ENCODE measurements around the gene DPEP1. TPM values are rescaled to one million over a fixed set of nuclear protein-coding genes. Genes with fewer than 3 reads are reported as not detected.

Gene DPEP1
- total RNA-seq, 1 donor from 2014 or later: 0.24 TPM

- Histone ChIP-seq H3K4me3 (no peak overlapping the region), H3K4me2 (no peak overlapping the region), H2AFZ (replicated peaks) (peak overlapping the region; percentile 70), H3K27ac (no peak overlapping the region), H3K79me2 (ENCODE audit: low read depth) (no peaks in the 10 kb centered on the region), H3F3A (ENCODE audit: low read depth) (peaks cover 21% of the 10 kb centered on the region), H3K36me3 (no peaks in the 10 kb centered on the region), H3K9ac (no peak overlapping the region), H3K27me3 (peaks cover 12% of the 10 kb centered on the region), H4K20me1 (ENCODE audit: low read depth) (no peaks in the 10 kb centered on the region), H3K9me3 (ENCODE audit: low read depth) (no peaks in the 10 kb centered on the region), H3K4me1 (peaks cover 18% of the 10 kb centered on the region)
- TF ChIP-seq, protein P1, sequence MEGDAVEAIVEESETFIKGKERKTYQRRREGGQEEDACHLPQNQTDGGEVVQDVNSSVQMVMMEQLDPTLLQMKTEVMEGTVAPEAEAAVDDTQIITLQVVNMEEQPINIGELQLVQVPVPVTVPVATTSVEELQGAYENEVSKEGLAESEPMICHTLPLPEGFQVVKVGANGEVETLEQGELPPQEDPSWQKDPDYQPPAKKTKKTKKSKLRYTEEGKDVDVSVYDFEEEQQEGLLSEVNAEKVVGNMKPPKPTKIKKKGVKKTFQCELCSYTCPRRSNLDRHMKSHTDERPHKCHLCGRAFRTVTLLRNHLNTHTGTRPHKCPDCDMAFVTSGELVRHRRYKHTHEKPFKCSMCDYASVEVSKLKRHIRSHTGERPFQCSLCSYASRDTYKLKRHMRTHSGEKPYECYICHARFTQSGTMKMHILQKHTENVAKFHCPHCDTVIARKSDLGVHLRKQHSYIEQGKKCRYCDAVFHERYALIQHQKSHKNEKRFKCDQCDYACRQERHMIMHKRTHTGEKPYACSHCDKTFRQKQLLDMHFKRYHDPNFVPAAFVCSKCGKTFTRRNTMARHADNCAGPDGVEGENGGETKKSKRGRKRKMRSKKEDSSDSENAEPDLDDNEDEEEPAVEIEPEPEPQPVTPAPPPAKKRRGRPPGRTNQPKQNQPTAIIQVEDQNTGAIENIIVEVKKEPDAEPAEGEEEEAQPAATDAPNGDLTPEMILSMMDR (IDR thresholded peaks at IDR 0.05): no peak
- TF ChIP-seq EZH2 (IDR thresholded peaks at IDR 0.05): no peak
- TF ChIP-seq EZH2phosphoT487 (IDR thresholded peaks at IDR 0.05): no peak
- Mint-ChIP-seq H3K4me1 (peaks cover 39% of the 10 kb centered on the region), H3K36me3 (no peaks in the 10 kb centered on the region), H3K9me3 (no peaks in the 10 kb centered on the region), H3K27me3 (ENCODE audit: insufficient read depth, low read depth) (peaks cover 8% of the 10 kb centered on the region), H3K4me3 (peak overlapping the region; percentile 22), H3K27ac (peak overlapping the region; percentile 82)
- no peak for DNase-seq (ENCODE audit: low spot score)
Observed at GRCh38 chr16:89623511-89624261, 10.2 kb downstream of the DPEP1 start.

- H3K4me3 ChIP-seq: no peak overlapping the region
- peak overlapping the region; percentile 77 for H2AFZ ChIP-seq (replicated peaks)
- peaks cover 18% of the 10 kb centered on the region for H3F3A ChIP-seq (ENCODE audit: low read depth)
- peaks cover 6% of the 10 kb centered on the region for H3K27me3 Mint-ChIP-seq (ENCODE audit: insufficient read depth, low read depth)
- peaks cover 36% of the 10 kb centered on the region for H3K4me1 Mint-ChIP-seq
- H4K20me1 ChIP-seq (ENCODE audit: low read depth): no peaks in the 10 kb centered on the region
- no peaks in the 10 kb centered on the region for H3K79me2 ChIP-seq (ENCODE audit: low read depth)
- no peak for DNase-seq (ENCODE audit: low spot score)
- no peak for TF ChIP-seq EZH2 (IDR thresholded peaks at IDR 0.05)
- TF ChIP-seq, protein P1 (IDR thresholded peaks at IDR 0.05): no peak
- no peak for TF ChIP-seq EZH2phosphoT487 (IDR thresholded peaks at IDR 0.05)
- H3K36me3 ChIP-seq: no peaks in the 10 kb centered on the region
- peak overlapping the region; percentile 11 for H3K4me2 ChIP-seq
- H3K27ac ChIP-seq: no peak overlapping the region
- no peak overlapping the region for H3K4me3 Mint-ChIP-seq
- no peaks in the 10 kb centered on the region for H3K36me3 Mint-ChIP-seq
- H3K9me3 ChIP-seq (ENCODE audit: low read depth): no peaks in the 10 kb centered on the region
- peaks cover 18% of the 10 kb centered on the region for H3K4me1 ChIP-seq
- H3K27me3 ChIP-seq: peaks cover 12% of the 10 kb centered on the region
- H3K9me3 Mint-ChIP-seq: no peaks in the 10 kb centered on the region
- H3K9ac ChIP-seq: no peak overlapping the region
- H3K27ac Mint-ChIP-seq: no peak overlapping the region
Observed at GRCh38 chr16:89624777-89625761, 11.6 kb downstream of the DPEP1 start.

DNA sequence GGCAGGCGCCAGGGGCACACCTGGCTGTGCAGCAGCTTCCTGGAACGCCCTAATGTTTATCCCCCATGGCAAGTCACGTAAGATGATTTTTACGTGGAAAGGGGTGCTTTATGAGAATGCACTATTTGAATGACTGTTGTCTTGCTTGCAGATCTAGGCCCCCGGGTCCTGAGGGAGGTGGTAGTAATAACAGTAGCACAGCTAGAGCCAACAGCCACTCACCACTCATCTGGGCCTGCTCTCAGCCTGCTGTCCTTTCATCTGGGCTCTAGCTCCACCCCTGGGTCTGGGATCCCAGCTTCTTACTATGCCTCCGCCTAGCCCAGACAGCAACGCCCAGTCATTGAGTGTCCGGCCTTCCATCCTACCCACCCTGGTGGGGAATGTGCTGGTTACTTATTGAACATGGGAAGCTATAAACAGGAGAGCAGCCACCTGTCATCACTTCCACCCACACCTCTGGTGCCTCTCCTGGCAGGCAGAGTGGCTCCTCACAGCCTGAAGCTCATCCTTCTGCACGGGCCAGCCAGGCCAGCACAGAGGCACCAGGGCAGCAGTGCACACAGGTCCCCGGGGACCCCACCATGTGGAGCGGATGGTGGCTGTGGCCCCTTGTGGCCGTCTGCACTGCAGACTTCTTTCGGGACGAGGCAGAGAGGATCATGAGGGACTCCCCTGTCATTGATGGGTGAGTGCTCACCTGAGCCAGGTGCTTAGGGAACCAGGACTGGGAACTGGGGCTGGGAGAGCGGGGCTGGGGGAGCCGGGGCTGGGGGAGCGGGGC is 16.6 kb downstream of the DPEP1 start:
- no peaks in the 10 kb centered on the region for H3K36me3 Mint-ChIP-seq
- H3K9me3 Mint-ChIP-seq: no peaks in the 10 kb centered on the region
- Histone ChIP-seq H3K4me1 (peaks cover 6% of the 10 kb centered on the region), H2AFZ (replicated peaks) (no peak overlapping the region), H3K4me3 (no peak overlapping the region), H3F3A (ENCODE audit: low read depth) (no peaks in the 10 kb centered on the region), H3K27ac (no peak overlapping the region), H3K36me3 (no peaks in the 10 kb centered on the region), H3K27me3 (peaks cover 18% of the 10 kb centered on the region), H3K4me2 (no peak overlapping the region), H4K20me1 (ENCODE audit: low read depth) (no peaks in the 10 kb centered on the region), H3K79me2 (ENCODE audit: low read depth) (no peaks in the 10 kb centered on the region), H3K9me3 (ENCODE audit: low read depth) (no peaks in the 10 kb centered on the region), H3K9ac (no peak overlapping the region)
- H3K27me3 Mint-ChIP-seq (ENCODE audit: insufficient read depth, low read depth): peaks cover 13% of the 10 kb centered on the region
- TF ChIP-seq EZH2 (IDR thresholded peaks at IDR 0.05): no peak
- no peak for TF ChIP-seq EZH2phosphoT487 (IDR thresholded peaks at IDR 0.05)
- TF ChIP-seq, protein P1 (IDR thresholded peaks at IDR 0.05): no peak
- no peak overlapping the region for H3K27ac Mint-ChIP-seq
- H3K4me1 Mint-ChIP-seq: peaks cover 5% of the 10 kb centered on the region
- DNase-seq (ENCODE audit: low spot score): no peak
- H3K4me3 Mint-ChIP-seq: no peak overlapping the region
